K562 (cell line): ENCODE measurements around the gene IL17RA. TPM values are rescaled to one million over a fixed set of nuclear protein-coding genes. Genes with fewer than 3 reads are reported as not detected.

Source experiments
- ATAC-seq: fragments of 200-7000 bp; cut with Tn5 transposase; 3 replicates; pipeline ENCODE4 v1.9.1; 2020; ENCODE audit warnings: moderate library complexity
- BruUV-seq: library from RNA; stranded (reverse); fragments of 400-500 nt; replicated peaks from 2 replicates; lab custom pipeline; 2021; lab: Mats Ljungman, UMichigan
- CTCF ChIA-PET: fragments of 300-600 bp; formaldehyde crosslinking; extraction: SDS; loops from one replicate; lab custom pipeline; 2021; ENCODE audit warnings: low intra/inter-chr PET ratio; lab: Yijun Ruan, JAX
- POLR2A ChIA-PET: fragments of 300-600, 350-650 bp; sonication (Branson Sonifier 250); formaldehyde crosslinking; extraction: SDS; loops from one replicate; lab custom pipeline; 2021; ENCODE audit warnings: antibody characterized with exemption, inconsistent platforms; lab: Yijun Ruan, JAX
- DNase-seq, 4 experiments: peaks; one replicate each; pipeline versions ENCODE4 v3.0.0 to v3.0.0-alpha.2; 2011 to 2018; ENCODE audit warnings: low spot score in 3 of 4, mixed read lengths in 3 of 4; ENCODE audit errors: extremely low read depth in 1 of 4
- FAIRE-seq: peaks from 2 replicates; lab custom pipeline; 2011; peaks lifted over from hg19 to GRCh38; lab: Jason Lieb, UNC
- H2AFZ ChIP-seq: 2 replicates; pipeline ENCODE4 v1.6.0; 2011; ENCODE audit warnings: low read depth, low read length, control low read depth, inconsistent platforms
- H3K27ac ChIP-seq: fragments of 200-600 bp; 3 replicates; pipeline ENCODE4 v1.8.0; 2011; ENCODE audit warnings: low read depth, mild to moderate bottlenecking, control low read depth, inconsistent platforms, low read length, moderate library complexity, mixed read lengths; ENCODE audit errors: extremely low read depth
- H3K27me3 ChIP-seq, 2 experiments: fragments of 300-600 bp in 1 of 2; 2 replicates in 1 of 2; 3 replicates in 1 of 2; pipeline versions ENCODE4 v1.6.0 to v1.8.0; 2011; ENCODE audit warnings: inconsistent platforms in 2 of 2, low read length in 2 of 2, mild to moderate bottlenecking in 1 of 2, mixed read lengths in 1 of 2, moderate library complexity in 1 of 2; ENCODE audit not compliant: control insufficient read depth in 2 of 2, insufficient read depth in 2 of 2
- H3K36me3 ChIP-seq: fragments of 300-600 bp; 3 replicates; pipeline ENCODE4 v1.8.0; 2011; ENCODE audit warnings: mild to moderate bottlenecking, low read length, inconsistent platforms; ENCODE audit not compliant: control insufficient read depth, insufficient read depth
- H3K4me1 ChIP-seq, 2 experiments: fragments of 200-600 bp in 1 of 2; replicated peaks in 1 of 2; 2 replicates in 1 of 2; 3 replicates in 1 of 2; pipeline versions ENCODE4 v1.5.1 to v1.8.0; 2011; ENCODE audit warnings: inconsistent platforms in 2 of 2, low read length in 2 of 2, mild to moderate bottlenecking in 1 of 2, mixed read lengths in 1 of 2, moderate library complexity in 1 of 2; ENCODE audit not compliant: control insufficient read depth in 2 of 2, insufficient read depth in 2 of 2
- H3K4me2 ChIP-seq: 2 replicates; pipeline ENCODE4 v1.6.1; 2011; ENCODE audit warnings: low read length, control low read depth, inconsistent platforms, mixed read lengths; ENCODE audit not compliant: insufficient read depth
- H3K4me3 ChIP-seq: fragments of 200-600 bp; sonication (generic), shearing (Covaris generic); 2 replicates; pipeline ENCODE4 v1.5.1; 2016; ENCODE audit warnings: control low read depth, inconsistent platforms
- H3K79me2 ChIP-seq: fragments of 200-600 bp; 3 replicates; pipeline ENCODE4 v1.8.0; 2011; ENCODE audit warnings: low read length, inconsistent platforms; ENCODE audit not compliant: control insufficient read depth, insufficient read depth
- H3K9ac ChIP-seq, 2 experiments: 2 replicates each; pipeline versions ENCODE4 v1.6.0 to v1.6.1; 2011; ENCODE audit warnings: low read depth in 2 of 2, low read length in 2 of 2, control low read depth in 1 of 2, inconsistent platforms in 1 of 2, mild to moderate bottlenecking in 1 of 2, mixed read lengths in 1 of 2; ENCODE audit not compliant: insufficient read depth in 1 of 2
- H3K9me1 ChIP-seq: one replicate; pipeline ENCODE4 v1.6.0; 2011; ENCODE audit warnings: inconsistent platforms, mild to moderate bottlenecking, low read length, moderate library complexity; ENCODE audit not compliant: control insufficient read depth, insufficient read depth
- H3K9me3 ChIP-seq: replicated peaks from 2 replicates; pipeline ENCODE4 v1.5.1; 2011; ENCODE audit warnings: low read depth, low read length, inconsistent platforms; ENCODE audit not compliant: control insufficient read depth, insufficient read depth
- H4K20me1 ChIP-seq: replicated peaks from 2 replicates; pipeline ENCODE4 v1.6.1; 2011; ENCODE audit warnings: low read length, inconsistent platforms, mixed read lengths; ENCODE audit not compliant: control insufficient read depth, insufficient read depth
- BRF1 ChIP-seq: IDR thresholded peaks from 3 replicates; pipeline ENCODE4 v1.6.1; 2011; ENCODE audit warnings: borderline replicate concordance, mild to moderate bottlenecking; ENCODE audit not compliant: insufficient read length; ENCODE audit errors: extremely low read depth
- ETV6 ChIP-seq, 3 experiments: fragments of 150-350 bp in 1 of 3; sonication (generic) in 1 of 3; formaldehyde crosslinking in 1 of 3; IDR thresholded peaks; 2 replicates each; pipeline versions ENCODE4 v1.6.1 to v1.8.0; 2014 to 2022; ENCODE audit warnings: borderline replicate concordance in 2 of 3, low read depth in 2 of 3, antibody characterized with exemption in 1 of 3, low read length in 1 of 3, mild to moderate bottlenecking in 1 of 3, missing genetic modification reagents in 1 of 3
- EZH2 ChIP-seq: IDR thresholded peaks from 2 replicates; pipeline ENCODE4 v1.6.1; 2012; ENCODE audit warnings: low read depth, mild to moderate bottlenecking, inconsistent platforms, low read length, borderline replicate concordance
- HDAC2 ChIP-seq: fragments of 450-650 bp; IDR thresholded peaks from 2 replicates; pipeline ENCODE4 v1.6.1; 2016; ENCODE audit warnings: mild to moderate bottlenecking
- MXI1 ChIP-seq: IDR thresholded peaks from 2 replicates; pipeline ENCODE4 v1.6.1; 2011; ENCODE audit warnings: low read depth, mild to moderate bottlenecking, improper control_type of control experiment, low read length
- RFX5 ChIP-seq: IDR thresholded peaks from 2 replicates; pipeline ENCODE4 v1.6.1; 2011; ENCODE audit warnings: low read depth, mild to moderate bottlenecking, improper control_type of control experiment, low read length
- RHOXF2B ChIP-seq: fragments of 250-450 bp; sonication (Bioruptor Pico); conservative IDR thresholded peaks from 2 replicates; pipeline ENCODE4 v1.5.1; 2021
- ZNF263 ChIP-seq: sonication (generic); formaldehyde crosslinking; IDR thresholded peaks from 2 replicates; pipeline ENCODE4 v1.8.0; 2022; ENCODE audit warnings: mild to moderate bottlenecking, missing genetic modification reagents, borderline replicate concordance
- ZNF583 ChIP-seq: fragments of 250-450 bp; sonication (Bioruptor Pico); IDR thresholded peaks from 2 replicates; pipeline ENCODE4 v1.4.0; 2020
- ZNF644 ChIP-seq: fragments of 200-800 bp; sonication (Bioruptor generic); IDR thresholded peaks from 2 replicates; pipeline ENCODE4 v1.6.1; 2016; ENCODE audit warnings: low read depth, missing genetic modification characterization, missing compliant biosample characterization
- ZNF696 ChIP-seq: fragments of 250-450 bp; sonication (Bioruptor Pico); conservative IDR thresholded peaks from 2 replicates; pipeline ENCODE4 v1.4.0; 2020; ENCODE audit warnings: mild to moderate bottlenecking, moderate library complexity
- ZNF764 ChIP-seq: fragments of 250-450 bp; sonication (Bioruptor Pico); IDR thresholded peaks from 2 replicates; pipeline ENCODE4 v1.4.0; 2020; ENCODE audit warnings: low read depth, mild to moderate bottlenecking, moderate library complexity
- WGBS: fragments of 100-300 bp; shearing (Covaris generic); methylation state at CpG from one replicate; pipeline ENCODE4 v1.1.6; 2016; ENCODE audit warnings: low coverage, mixed read lengths; ENCODE audit not compliant: insufficient coverage; ENCODE audit errors: missing lambda C conversion rate; 5-methylcytosine and 5-hydroxymethylcytosine counted together
- in situ Hi-C: fragments of 300-500 bp; cut with MboI; formaldehyde crosslinking; loops from 4 replicates; pipeline ENCODE4 v1.15.0; 2018; ENCODE audit warnings: inconsistent platforms, mixed read lengths
- intact Hi-C: fragments of 100-400 bp; cut with micrococcal nuclease; formaldehyde crosslinking; loops from 2 replicates; pipeline ENCODE4 v1.14.2; 2022
- polyA plus RNA-seq, 8 experiments: library from polyadenylated mRNA; depleted of rRNA in 4 of 8; stranded (reverse) in 5 of 8; unstranded in 3 of 8; fragments of >200 nt; fragmentation: Nextera tagmentation in 2 of 8; fragmentation: Illumina TruSeq in 1 of 8; extraction: Ambion mirVana in 2 of 8; extraction: Trizol in 1 of 8; gene quantifications; 2 replicates each; pipeline versions ENCODE4 v1.2.1 to v1.2.3, GENCODE V29; 2011 to 2014; ENCODE audit warnings: inconsistent platforms in 1 of 8, missing spikeins in 1 of 8
- total RNA-seq, 7 experiments: library from RNA; depleted of rRNA in 6 of 7; stranded (reverse); fragments of >200 nt in 6 of 7; fragmentation: Illumina TruSeq in 2 of 7; extraction: Trizol in 2 of 7; gene quantifications; 2 replicates each; pipeline versions ENCODE4 v1.2.1 to v1.2.3, GENCODE V29; 2011 to 2021; ENCODE audit warnings: low replicate concordance in 1 of 7
- TF ChIP-seq, protein P1 (sequence below), 2 experiments: fragments of 250-450 bp in 1 of 2; fragments of 450-650 bp in 1 of 2; sonication (Bioruptor Pico) in 1 of 2; IDR thresholded peaks; 2 replicates each; pipeline versions ENCODE4 v1.6.1 to v1.8.0; 2016 to 2021; ENCODE audit warnings: mild to moderate bottlenecking in 2 of 2, moderate library complexity in 2 of 2, missing compliant biosample characterization in 1 of 2, missing genetic modification characterization in 1 of 2
- TF ChIP-seq, protein P2 (sequence below), 3 experiments: fragments of 200-800 bp in 1 of 3; sonication (Bioruptor generic) in 1 of 3; sonication (generic) in 1 of 3; formaldehyde crosslinking in 1 of 3; IDR thresholded peaks; 2 replicates each; pipeline versions ENCODE4 v1.6.1 to v1.8.0; 2016 to 2022; ENCODE audit warnings: mild to moderate bottlenecking in 2 of 3, missing compliant biosample characterization in 2 of 3, missing genetic modification characterization in 2 of 3, missing genetic modification reagents in 1 of 3

The IL17RA gene
- total and polyA plus RNA-seq, 9 of the 15 experiments (the other 6 are each of a cell fraction or from before 2014, with no cell fraction given), result 0.17 to 11.8 (median 3.7) TPM

GRCh38 chr22:17113600-17113999, 28.8 kb downstream of the IL17RA start:
- TF ChIP-seq RFX5 (no peak), ZNF583 (no peak), ETV6 (IDR thresholded peaks at IDR 0.05; ENCODE audit: borderline replicate concordance in 1 of 2, low read depth in 2 of 2, low read length in 1 of 2) (no peak), ETV6 (CRISPR knock-in tag; IDR thresholded peaks at IDR 0.05; ENCODE audit: borderline replicate concordance) (no peak), ZNF644 (tag) (no peak), EZH2 (no peak), MXI1 (no peak), BRF1 (no peak), HDAC2 (no peak), RHOXF2B (no peak), ZNF263 (CRISPR knock-in tag) (no peak), ZNF696 (CRISPR knock-in tag) (no peak), ZNF764 (no peak)
- TF ChIP-seq, protein P1, sequence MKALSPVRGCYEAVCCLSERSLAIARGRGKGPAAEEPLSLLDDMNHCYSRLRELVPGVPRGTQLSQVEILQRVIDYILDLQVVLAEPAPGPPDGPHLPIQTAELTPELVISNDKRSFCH (CRISPR knock-in tag; IDR thresholded peaks at IDR 0.05), result no peak
- TF ChIP-seq, protein P1 (tag; IDR thresholded peaks at IDR 0.05), result no peak
- TF ChIP-seq, protein P2, sequence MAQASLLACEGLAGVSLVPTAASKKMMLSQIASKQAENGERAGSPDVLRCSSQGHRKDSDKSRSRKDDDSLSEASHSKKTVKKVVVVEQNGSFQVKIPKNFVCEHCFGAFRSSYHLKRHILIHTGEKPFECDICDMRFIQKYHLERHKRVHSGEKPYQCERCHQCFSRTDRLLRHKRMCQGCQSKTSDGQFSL (CRISPR knock-in tag; IDR thresholded peaks at IDR 0.05), result no peak
- TF ChIP-seq, protein P2 (tag; IDR thresholded peaks at IDR 0.05), result no peak
- DNase-seq (no peak), ATAC-seq (no peak), FAIRE-seq (no peak)
- in situ Hi-C loops (no loop called here), intact Hi-C loops (no loop called here)
- H3K9ac ChIP-seq, result peak overlapping the region in 1 of 2 experiments; percentile 40; a peak in 1 of 4 replicates
- H3K4me3 ChIP-seq, result no peak overlapping the region
- no peaks in the 10 kb centered on the region for H3K9me3 ChIP-seq
- peaks cover 14% of the 10 kb centered on the region for H4K20me1 ChIP-seq
- peaks cover 22 to 43% of the 10 kb centered on the region in 2 experiments for H3K27me3 ChIP-seq
- H3K79me2 ChIP-seq, result no peaks in the 10 kb centered on the region
- no peak overlapping the region for H2AFZ ChIP-seq
- CTCF ChIA-PET, result no interaction called here
- no TSS peak for BruUV-seq
- POLR2A ChIA-PET, result no interaction called here
- H3K36me3 ChIP-seq, result peaks cover 4% of the 10 kb centered on the region; the same call in 1 of the 3 replicates
- H3K9me1 ChIP-seq, result no peaks in the 10 kb centered on the region
- no peak overlapping the region for H3K27ac ChIP-seq
- H3K4me1 ChIP-seq, result peaks cover 0 to 4% of the 10 kb centered on the region in 2 experiments; a peak in 1 of 5 replicates
- H3K4me2 ChIP-seq, result no peak overlapping the region
- WGBS, result 3% methylated on average over 8 of the region's 8 CpGs
